ENCODE results near the gene USP34.

DNA sequence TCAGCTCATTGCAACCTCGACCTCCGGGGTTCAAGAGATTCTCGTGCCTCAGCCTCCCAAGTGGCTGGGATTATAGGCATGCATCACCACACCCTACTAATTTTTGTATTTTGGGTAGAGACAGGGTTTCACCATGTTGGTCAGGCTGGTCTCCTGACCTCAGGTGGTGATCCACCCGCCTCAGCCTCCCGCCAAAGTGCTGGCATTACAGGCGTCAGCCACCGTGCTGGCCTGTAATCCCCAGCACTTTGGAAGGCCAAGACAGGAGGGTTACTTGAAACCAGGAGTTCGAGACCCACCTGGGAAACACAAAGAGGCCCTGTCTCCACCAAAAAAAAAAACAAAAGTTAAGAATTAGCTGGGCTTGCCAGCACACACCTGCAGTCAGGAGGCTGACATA, 18.5 kb downstream of the USP34 start:
- TF ChIP-seq MAFK (IDR thresholded peaks at IDR 0.05; ENCODE audit: low read depth, low read length) = no peak
- TF ChIP-seq CEBPB (IDR thresholded peaks at IDR 0.05; ENCODE audit: low read depth, low read length) = no peak
- TF ChIP-seq, protein P1, sequence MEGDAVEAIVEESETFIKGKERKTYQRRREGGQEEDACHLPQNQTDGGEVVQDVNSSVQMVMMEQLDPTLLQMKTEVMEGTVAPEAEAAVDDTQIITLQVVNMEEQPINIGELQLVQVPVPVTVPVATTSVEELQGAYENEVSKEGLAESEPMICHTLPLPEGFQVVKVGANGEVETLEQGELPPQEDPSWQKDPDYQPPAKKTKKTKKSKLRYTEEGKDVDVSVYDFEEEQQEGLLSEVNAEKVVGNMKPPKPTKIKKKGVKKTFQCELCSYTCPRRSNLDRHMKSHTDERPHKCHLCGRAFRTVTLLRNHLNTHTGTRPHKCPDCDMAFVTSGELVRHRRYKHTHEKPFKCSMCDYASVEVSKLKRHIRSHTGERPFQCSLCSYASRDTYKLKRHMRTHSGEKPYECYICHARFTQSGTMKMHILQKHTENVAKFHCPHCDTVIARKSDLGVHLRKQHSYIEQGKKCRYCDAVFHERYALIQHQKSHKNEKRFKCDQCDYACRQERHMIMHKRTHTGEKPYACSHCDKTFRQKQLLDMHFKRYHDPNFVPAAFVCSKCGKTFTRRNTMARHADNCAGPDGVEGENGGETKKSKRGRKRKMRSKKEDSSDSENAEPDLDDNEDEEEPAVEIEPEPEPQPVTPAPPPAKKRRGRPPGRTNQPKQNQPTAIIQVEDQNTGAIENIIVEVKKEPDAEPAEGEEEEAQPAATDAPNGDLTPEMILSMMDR (conservative IDR thresholded peaks at IDR 0.05; ENCODE audit: low read depth, low read length) = no peak
- no peak for TF ChIP-seq POLR2A (IDR thresholded peaks at IDR 0.05; ENCODE audit: low read depth, low read length)
- no peak for TF ChIP-seq MXI1 (IDR thresholded peaks at IDR 0.05; ENCODE audit: borderline replicate concordance, low read depth, low read length)
- no peak for TF ChIP-seq SMC3 (IDR thresholded peaks at IDR 0.05; ENCODE audit: low read depth, low read length)
- TF ChIP-seq, protein P2, sequence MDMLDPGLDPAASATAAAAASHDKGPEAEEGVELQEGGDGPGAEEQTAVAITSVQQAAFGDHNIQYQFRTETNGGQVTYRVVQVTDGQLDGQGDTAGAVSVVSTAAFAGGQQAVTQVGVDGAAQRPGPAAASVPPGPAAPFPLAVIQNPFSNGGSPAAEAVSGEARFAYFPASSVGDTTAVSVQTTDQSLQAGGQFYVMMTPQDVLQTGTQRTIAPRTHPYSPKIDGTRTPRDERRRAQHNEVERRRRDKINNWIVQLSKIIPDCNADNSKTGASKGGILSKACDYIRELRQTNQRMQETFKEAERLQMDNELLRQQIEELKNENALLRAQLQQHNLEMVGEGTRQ (IDR thresholded peaks at IDR 0.05; ENCODE audit: low read depth, low read length) = no peak
- TF ChIP-seq RAD21 (IDR thresholded peaks at IDR 0.05; ENCODE audit: low read length) = no peak
- TF ChIP-seq, protein P3, sequence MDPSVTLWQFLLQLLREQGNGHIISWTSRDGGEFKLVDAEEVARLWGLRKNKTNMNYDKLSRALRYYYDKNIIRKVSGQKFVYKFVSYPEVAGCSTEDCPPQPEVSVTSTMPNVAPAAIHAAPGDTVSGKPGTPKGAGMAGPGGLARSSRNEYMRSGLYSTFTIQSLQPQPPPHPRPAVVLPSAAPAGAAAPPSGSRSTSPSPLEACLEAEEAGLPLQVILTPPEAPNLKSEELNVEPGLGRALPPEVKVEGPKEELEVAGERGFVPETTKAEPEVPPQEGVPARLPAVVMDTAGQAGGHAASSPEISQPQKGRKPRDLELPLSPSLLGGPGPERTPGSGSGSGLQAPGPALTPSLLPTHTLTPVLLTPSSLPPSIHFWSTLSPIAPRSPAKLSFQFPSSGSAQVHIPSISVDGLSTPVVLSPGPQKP (IDR thresholded peaks at IDR 0.05; ENCODE audit: borderline replicate concordance, low read depth, low read length) = no peak
- no peak for TF ChIP-seq NFE2L2 (IDR thresholded peaks at IDR 0.05; ENCODE audit: low read depth, low read length)

Measured in IMR-90 (cell line).